Measurements from ENCODE around the gene MYL3.
"Not testable (repeated sequence)": the region's sequence is repeated elsewhere in the genome, so short reads cannot be mapped to it uniquely, and the experiment has no call there.

Gene MYL3
- long read RNA-seq: 0 reads

GRCh38 chr3:46863261-46863782 lies at the start of gene MYL3:
MYL3 (minus strand) TSS chr3:46863444; CDS start chr3:46863390, 54 bp downstream.
- DNase-seq (ENCODE audit: low read depth in 1 of 2, low spot score in 1 of 2): no peak
- Histone ChIP-seq H3K27me3 (ENCODE audit: insufficient read depth, poor library complexity, severe bottlenecking) (no peaks in the 10 kb centered on the region), H3K27ac (replicated peaks) (no peak within 1 kb of the TSS), H3K4me3 (replicated peaks; ENCODE audit: insufficient read depth, low read length) (no peak within 1 kb of the TSS)
- TF ChIP-seq REST (IDR thresholded peaks at IDR 0.05; ENCODE audit: insufficient replicate concordance, low read depth) (no peak), GABPA (IDR thresholded peaks at IDR 0.05; ENCODE audit: low read depth) (no peak)

GRCh38 chr3:46912986-46913385 lies 49.7 kb upstream of the MYL3 start:
- no peaks in the 10 kb centered on the region for H3K27me3 ChIP-seq (ENCODE audit: insufficient read depth, poor library complexity, severe bottlenecking)
- no peak for DNase-seq (ENCODE audit: low read depth in 1 of 2, low spot score in 1 of 2)
- no peak overlapping the region for H3K4me3 ChIP-seq (replicated peaks; ENCODE audit: insufficient read depth, low read length)
- TF ChIP-seq REST (IDR thresholded peaks at IDR 0.05; ENCODE audit: insufficient replicate concordance, low read depth) (no peak), SPI1 (IDR thresholded peaks at IDR 0.05; ENCODE audit: borderline replicate concordance, low read depth) (no peak), POLR2AphosphoS5 (IDR thresholded peaks at IDR 0.05; ENCODE audit: low read depth) (no peak), GABPA (IDR thresholded peaks at IDR 0.05; ENCODE audit: low read depth) (no peak), CTCF (IDR thresholded peaks at IDR 0.05; ENCODE audit: insufficient read depth, low read length) (no peak)
- H3K27ac ChIP-seq (replicated peaks): no peak overlapping the region

GRCh38 chr3:46910914-46911313 lies 47.7 kb upstream of the MYL3 start:
- not testable (repeated sequence) for H3K4me3 ChIP-seq (replicated peaks; ENCODE audit: insufficient read depth, low read length); H3K27ac ChIP-seq (replicated peaks); DNase-seq (ENCODE audit: low read depth in 1 of 2, low spot score in 1 of 2); H3K27me3 ChIP-seq (ENCODE audit: insufficient read depth, poor library complexity, severe bottlenecking)

GRCh38 chr3:46910166-46910760 lies 47.0 kb upstream of the MYL3 start:
- TF ChIP-seq GABPA (IDR thresholded peaks at IDR 0.05; ENCODE audit: low read depth) (no peak), POLR2AphosphoS5 (IDR thresholded peaks at IDR 0.05; ENCODE audit: low read depth) (no peak), CTCF (IDR thresholded peaks at IDR 0.05; ENCODE audit: insufficient read depth, low read length) (no peak), REST (IDR thresholded peaks at IDR 0.05; ENCODE audit: insufficient replicate concordance, low read depth) (no peak), SPI1 (IDR thresholded peaks at IDR 0.05; ENCODE audit: borderline replicate concordance, low read depth) (no peak)
- Histone ChIP-seq H3K27ac (replicated peaks) (no peak overlapping the region), H3K4me3 (replicated peaks; ENCODE audit: insufficient read depth, low read length) (no peak overlapping the region), H3K27me3 (ENCODE audit: insufficient read depth, poor library complexity, severe bottlenecking) (no peaks in the 10 kb centered on the region)
- no peak for DNase-seq (ENCODE audit: low read depth in 1 of 2, low spot score in 1 of 2)
